ENCODE results near the gene ANKRD28.

Gene ANKRD28

GRCh38 chr3:15703346-15703745 lies 94.4 kb downstream of the ANKRD28 start:
- no peak for DNase-seq (ENCODE audit: low spot score)
- no peak for TF ChIP-seq CTCF (IDR thresholded peaks at IDR 0.05; ENCODE audit: extremely low read depth, missing control alignments)

GRCh38 chr3:15694628-15695027 lies 103.2 kb downstream of the ANKRD28 start:
- TF ChIP-seq CTCF (IDR thresholded peaks at IDR 0.05; ENCODE audit: extremely low read depth, missing control alignments): no peak
- no peak for DNase-seq (ENCODE audit: low spot score)

- no peak for TF ChIP-seq CTCF (IDR thresholded peaks at IDR 0.05; ENCODE audit: extremely low read depth, missing control alignments)
- DNase-seq (ENCODE audit: low spot score): no peak
These were observed 104.4 kb downstream of the ANKRD28 start for GRCh38 chr3:15693355-15693754.

- no peak for TF ChIP-seq CTCF (IDR thresholded peaks at IDR 0.05; ENCODE audit: extremely low read depth, missing control alignments)
- no peak for DNase-seq (ENCODE audit: low spot score)
These were observed 107.0 kb downstream of the ANKRD28 start for GRCh38 chr3:15690748-15691147.

GRCh38 chr3:15690230-15690629 lies 107.5 kb downstream of the ANKRD28 start:
- no peak for TF ChIP-seq CTCF (IDR thresholded peaks at IDR 0.05; ENCODE audit: extremely low read depth, missing control alignments)
- DNase-seq (ENCODE audit: low spot score): no peak

- no peak for TF ChIP-seq CTCF (IDR thresholded peaks at IDR 0.05; ENCODE audit: extremely low read depth, missing control alignments)
- no peak for DNase-seq (ENCODE audit: low spot score)
These were observed 111.9 kb downstream of the ANKRD28 start for GRCh38 chr3:15685927-15686326.

- no peak for DNase-seq (ENCODE audit: low spot score)
- TF ChIP-seq CTCF (IDR thresholded peaks at IDR 0.05; ENCODE audit: extremely low read depth, missing control alignments): no peak
These were observed 114.5 kb downstream of the ANKRD28 start for GRCh38 chr3:15683253-15683652.
